Activated CD4-positive, alpha-beta T cell treated with anti-CD3 and anti-CD28 coated beads for 1 hour (primary cell): ENCODE results near the gene API5.

Source experiments
- DNase-seq: peaks from one replicate; pipeline ENCODE4 v3.0.0-alpha.2; 2020

The API5 gene

DNA sequence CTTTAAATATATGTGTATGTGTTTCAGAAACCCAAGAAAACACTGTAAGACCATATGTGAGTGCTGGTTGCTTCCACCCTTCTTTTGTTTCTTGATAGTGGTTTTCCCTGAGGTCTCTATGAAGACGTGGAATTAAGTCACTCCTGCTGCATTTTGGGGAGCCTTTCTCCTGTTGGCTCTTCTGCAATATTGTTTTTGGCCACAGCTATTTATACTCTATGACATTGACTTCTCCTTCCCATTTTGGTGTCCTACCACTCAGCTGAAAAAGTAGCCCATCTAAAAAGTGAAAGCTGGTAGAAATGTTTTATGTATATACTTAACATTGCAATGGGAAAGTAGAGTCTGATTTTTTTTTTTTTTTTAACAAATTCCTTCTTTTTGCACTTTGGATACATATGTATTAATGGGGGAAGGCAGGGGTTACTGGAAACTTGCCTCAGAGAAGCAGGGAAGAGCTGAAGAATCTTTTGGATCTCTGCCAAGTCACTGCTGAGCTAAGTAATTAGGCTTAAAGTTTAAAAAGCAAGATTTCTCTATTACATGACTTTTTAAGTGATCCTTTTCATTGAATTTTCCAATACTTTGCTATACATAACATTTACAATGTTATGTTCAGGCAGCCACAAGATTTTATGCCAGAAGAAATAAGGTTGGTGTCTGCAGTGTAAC, 48.7 kb downstream of the API5 start:
- no peak for DNase-seq

DNA sequence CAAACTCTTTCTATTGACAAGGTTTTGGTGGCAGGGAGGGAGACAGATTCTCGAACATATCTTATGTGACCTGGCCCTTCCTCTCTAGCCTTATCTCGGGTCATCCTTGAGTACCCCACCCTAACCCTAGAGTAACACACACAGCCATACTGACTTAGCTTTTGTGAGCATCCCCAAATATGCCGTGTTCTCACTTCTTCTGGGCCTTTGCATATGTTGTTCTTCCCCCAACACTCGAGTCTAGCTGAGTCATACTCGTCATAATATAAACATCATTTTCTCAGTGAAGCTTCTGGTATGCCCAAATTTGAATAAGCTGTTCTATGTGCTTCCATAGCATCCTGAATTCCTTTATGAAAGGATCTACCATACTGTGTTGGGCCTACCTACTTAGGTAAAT, 54.9 kb downstream of the API5 start:
- no peak for DNase-seq

DNA sequence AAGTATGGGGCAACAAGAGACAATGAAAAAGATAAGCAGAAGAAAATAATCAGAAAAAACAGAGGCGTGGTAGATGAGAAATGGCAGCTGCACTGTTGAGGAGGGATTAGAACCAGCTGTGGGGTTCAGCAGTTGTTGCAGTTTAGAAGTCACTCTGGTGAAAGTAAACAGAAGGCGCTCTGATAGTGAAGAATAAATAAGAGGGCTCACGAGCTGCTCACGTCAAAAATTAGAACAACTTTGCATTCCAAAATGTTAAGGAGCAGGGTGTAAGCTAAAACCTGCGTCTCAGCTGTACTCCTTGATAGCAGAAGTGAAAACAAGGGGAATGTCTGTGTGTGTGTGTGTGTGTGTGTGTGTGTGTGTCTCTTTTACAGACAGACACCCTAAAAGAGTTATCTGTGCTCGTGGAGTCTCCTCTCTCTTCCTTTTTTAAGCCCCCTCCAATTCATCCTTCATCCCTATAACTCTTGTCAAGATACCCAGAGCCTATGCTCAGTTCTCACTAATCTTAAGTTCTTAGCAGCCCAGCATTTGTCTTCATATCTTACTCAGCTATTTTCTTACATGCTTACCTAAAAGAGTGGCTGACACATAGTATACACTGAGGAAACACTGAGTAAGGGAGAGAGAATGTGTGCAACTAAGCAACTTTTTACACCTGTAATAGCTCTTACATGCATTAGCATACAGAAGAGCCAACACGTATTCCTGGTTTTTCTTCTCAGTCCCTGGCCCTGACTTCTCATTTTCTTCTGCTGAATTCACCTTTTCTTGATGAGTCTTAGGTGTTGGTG, 55.8 kb downstream of the API5 start:
- DNase-seq, result no peak

DNA sequence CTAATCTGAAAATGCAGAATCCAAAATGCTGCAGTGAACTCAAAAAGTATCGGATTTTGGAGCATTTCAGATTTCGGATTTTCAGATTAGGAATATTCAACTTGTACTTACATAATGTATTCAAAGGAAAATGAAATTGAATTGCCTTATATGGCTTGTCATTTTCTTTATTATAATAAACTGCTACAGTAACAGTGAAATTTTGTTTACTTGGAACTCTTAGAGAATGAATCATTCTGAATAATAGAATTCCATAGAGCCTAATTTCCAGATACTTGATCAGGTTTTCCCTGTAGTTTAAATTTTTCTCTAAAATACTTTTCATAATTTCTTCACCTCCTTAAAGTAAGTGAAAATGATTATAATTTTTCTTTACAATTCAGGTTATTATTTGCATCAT, 64.3 kb downstream of the API5 start:
- DNase-seq, result no peak

DNA sequence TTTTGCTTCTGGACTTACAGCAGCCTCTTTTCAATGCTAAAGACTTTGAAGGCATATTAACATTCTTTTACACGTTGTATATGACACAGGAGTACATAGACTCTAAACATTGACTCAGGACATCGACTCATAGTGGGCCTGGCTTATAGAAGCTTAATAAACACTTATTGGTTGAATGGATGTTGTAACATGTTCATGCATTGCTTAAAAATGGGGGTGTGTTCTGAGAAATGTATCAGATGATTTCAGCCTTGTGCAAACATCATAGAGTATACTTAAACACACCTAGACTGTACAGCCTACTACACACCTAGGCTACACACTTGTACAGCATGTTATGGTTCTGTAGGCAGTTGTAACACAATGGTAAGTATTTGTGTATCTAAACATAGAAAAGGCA, 64.8 kb downstream of the API5 start:
- DNase-seq, result no peak

DNA sequence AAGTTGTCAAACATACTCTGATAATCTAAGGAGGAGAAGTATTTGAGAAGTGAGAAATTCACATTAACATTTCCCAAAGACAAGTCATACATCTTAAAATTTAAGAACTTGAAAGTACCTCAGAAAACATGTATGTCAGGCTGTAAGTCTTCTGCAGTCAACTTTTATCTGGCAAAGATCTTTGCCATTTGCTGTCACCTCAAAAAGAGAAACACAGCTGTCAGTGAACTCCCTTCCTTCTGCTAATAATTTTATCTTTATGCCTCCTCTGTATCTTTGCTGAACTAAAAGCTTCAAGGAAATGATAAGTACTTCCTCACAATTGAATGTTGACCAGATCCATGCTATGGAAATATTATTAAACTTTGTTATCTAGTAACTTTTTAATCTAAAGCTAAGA, 65.6 kb downstream of the API5 start:
- no peak for DNase-seq

DNA sequence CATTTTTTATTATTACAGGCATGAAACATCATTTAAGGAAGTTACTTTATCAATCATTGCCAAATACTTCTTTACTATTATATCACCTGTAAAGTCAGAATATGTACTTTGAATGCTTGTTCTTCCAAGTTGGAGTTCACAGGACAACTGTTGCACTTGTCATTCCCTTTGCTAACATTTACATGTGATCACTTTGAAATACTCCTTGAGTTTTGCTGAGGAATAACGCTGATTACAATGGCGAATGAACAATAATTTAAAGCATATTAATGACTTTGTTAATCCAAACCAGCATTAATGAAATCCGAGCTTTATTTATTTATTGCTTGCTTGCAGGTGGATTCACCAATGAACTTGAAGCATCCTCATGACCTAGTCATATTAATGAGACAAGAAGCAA, 67.1 kb downstream of the API5 start:
- no peak for DNase-seq

DNA sequence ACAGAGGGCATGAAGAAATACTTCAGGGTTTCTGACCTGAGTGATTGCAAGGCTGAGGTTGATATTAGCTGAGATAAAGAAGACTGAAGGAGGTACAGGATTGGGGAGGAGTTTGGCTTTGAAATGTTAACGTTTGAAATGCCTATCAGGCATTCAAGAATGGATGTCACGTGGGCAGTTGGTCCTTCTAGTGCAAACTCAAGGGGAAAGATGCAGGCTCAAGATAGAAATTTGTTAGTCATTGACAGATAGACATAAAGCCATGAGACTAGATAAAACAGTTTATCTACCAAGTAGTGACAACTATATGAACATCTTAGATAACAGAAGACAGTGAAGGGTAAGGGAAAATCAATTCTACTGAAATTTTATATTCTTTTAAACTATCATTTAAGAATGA, 70.0 kb downstream of the API5 start:
- DNase-seq, result no peak

DNA sequence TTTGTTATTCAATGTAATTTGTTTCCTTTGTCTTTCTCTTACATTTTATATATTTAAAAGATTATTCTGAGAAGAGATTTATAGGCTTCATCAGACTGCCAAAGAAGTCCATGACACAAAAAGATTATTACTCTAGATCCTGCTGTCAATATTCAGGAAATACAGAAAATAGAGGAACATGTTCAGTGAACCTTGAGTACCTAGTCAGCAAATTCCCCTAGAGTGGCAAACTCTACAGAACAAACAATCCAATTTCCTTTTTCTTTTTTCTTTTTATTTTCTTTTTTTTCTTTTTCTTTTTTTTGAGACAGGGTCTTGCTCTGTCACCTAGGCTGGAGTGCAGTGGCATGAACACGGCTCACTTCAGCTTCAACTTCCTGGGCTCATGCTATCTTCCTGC, 70.8 kb downstream of the API5 start:
- no peak for DNase-seq

DNA sequence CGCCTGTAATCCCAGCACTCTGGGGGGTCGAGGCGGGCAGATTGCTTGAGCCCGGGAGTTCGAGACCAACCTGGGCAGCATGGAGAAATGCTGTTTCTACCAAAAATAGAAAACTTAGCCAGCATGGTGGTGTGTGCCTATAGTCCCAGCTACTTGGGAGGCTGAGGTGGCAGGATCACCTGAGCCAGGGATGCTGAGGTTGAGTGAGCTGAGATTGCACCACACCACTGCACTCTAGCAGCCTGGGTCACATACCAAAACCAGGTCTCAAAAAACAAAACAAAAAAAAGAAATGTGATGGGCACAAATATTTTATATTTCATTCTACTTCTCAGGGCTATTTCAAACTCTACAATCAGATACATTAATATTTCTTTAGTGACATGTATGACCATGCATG, 72.6 kb downstream of the API5 start:
- DNase-seq, result no peak

DNA sequence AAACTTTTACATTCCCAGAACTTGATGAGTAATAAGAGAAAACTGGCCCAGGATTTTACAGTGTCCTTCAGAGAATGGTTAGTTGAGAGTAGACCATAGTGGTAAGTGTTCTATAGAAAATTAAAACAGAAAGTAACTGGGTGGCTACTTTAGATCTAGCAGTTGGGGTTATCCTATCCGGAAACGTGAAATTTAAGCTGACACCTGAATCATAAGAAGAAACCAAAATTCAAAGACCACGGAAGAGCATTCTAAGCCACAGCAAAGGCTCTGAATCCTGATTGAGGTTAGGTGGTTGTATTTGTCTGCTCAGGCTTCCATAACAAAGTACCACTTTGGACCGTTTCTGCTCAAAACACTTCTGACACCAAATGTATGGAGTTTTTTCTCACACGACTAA, 80.9 kb downstream of the API5 start:
- no peak for DNase-seq

DNA sequence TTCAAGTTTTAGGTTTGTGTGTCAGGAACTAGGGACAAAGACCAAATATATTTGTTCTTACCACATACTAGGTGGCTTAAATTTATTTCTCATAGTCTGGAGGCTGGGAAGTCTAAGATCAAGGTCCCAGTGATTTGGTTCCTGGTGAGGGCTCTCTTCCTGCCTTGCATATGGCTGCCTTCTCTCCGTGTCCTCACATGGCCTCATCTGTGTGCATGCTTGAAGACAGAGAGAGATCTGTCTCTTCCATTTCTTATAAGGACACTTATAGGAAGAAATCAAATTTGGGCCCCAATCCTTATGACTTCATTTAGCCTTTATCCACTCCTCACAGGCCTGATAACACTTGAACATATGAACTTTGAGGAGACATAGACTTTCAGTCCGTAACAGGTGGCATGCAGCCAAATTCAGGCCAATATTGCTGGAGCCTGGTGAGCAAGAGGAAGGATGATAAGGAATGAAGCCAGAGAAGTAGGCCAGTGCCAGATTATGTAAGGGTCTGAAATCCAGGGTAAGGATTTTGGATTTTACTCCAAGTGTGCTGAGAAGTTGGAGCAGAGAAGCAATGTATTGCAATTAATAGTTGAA, 82.1 kb downstream of the API5 start:
- no peak for DNase-seq
